AG09309 (cell line): Measurements from ENCODE around the gene IL7R.

Source experiments
- DNase-seq: peaks from one replicate; pipeline ENCODE4 v3.0.0-alpha.2; 2010; ENCODE audit warnings: low read depth
- H3K4me3 ChIP-seq: 2 replicates; pipeline ENCODE4 v1.5.1; 2011; ENCODE audit warnings: mild to moderate bottlenecking, low read depth, low read length, moderate library complexity; ENCODE audit not compliant: control insufficient read depth
- TF ChIP-seq, protein P1 (sequence below): IDR thresholded peaks from 2 replicates; pipeline ENCODE4 v1.5.1; 2011; ENCODE audit warnings: mild to moderate bottlenecking, low read depth, low read length, inconsistent platforms; ENCODE audit not compliant: insufficient read depth, control insufficient read depth; ENCODE audit errors: missing control alignments

IL7R gene

DNA sequence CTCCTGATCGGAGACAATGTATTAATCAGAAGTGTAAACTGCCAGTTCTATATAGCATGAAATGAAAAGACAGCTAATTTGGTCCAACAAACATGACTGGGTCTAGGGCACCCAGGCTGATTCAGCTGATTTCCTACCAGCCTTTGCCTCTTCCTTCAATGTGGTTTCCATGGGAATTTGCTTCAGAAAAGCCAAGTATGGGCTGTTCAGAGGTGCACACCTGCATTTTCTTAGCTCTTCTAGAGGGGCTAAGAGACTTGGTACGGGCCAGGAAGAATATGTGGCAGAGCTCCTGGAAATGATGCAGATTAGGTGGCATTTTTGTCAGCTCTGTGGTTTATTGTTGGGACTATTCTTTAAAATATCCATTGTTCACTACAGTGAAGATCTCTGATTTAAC, 22.4 kb downstream of the IL7R start:
- TF ChIP-seq, protein P1, sequence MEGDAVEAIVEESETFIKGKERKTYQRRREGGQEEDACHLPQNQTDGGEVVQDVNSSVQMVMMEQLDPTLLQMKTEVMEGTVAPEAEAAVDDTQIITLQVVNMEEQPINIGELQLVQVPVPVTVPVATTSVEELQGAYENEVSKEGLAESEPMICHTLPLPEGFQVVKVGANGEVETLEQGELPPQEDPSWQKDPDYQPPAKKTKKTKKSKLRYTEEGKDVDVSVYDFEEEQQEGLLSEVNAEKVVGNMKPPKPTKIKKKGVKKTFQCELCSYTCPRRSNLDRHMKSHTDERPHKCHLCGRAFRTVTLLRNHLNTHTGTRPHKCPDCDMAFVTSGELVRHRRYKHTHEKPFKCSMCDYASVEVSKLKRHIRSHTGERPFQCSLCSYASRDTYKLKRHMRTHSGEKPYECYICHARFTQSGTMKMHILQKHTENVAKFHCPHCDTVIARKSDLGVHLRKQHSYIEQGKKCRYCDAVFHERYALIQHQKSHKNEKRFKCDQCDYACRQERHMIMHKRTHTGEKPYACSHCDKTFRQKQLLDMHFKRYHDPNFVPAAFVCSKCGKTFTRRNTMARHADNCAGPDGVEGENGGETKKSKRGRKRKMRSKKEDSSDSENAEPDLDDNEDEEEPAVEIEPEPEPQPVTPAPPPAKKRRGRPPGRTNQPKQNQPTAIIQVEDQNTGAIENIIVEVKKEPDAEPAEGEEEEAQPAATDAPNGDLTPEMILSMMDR: no peak
- DNase-seq: no peak
- no peak overlapping the region for H3K4me3 ChIP-seq

DNA sequence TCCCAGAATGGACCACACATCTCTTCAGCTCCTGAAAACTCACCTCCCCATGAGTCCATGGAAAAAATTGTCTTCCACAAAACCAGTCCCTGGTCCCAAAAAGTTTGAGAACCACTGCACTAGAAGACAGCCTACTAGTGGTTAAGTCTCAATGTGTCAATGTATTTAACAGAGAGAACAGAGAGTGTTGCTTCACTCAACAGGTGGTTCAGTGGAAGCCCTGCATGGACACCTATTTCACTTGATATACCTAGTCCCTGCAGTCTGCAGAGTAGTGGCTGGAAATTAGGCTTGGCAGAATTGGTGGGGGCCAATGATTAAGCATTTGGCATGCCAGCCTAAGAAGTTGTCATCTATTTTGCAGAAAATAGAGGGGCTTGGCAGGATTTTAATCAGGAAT, 23.0 kb downstream of the IL7R start:
- no peak for DNase-seq
- H3K4me3 ChIP-seq: no peak overlapping the region
- TF ChIP-seq, protein P1: no peak

DNA sequence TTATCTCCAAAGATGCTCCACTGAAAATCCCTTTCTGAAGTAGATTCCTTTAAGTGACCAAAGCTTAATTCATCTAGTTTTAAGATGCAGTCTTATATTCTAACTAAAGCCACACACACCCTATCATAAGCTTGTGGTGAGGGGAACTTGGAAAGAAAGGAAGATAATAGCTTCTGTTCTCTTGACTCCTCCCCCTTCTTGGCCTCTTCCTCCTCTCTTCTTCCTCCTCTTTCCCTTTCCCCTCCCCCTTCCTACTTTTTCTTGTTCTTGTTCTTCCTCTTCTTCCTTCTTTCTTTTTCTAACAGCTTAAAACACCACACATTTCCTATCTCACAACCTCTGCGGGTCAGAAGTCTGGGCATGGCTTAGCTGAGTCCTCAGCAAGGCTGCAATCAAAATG, 23.5 kb downstream of the IL7R start:
- no peak for DNase-seq
- TF ChIP-seq, protein P1: no peak
- no peak overlapping the region for H3K4me3 ChIP-seq

DNA sequence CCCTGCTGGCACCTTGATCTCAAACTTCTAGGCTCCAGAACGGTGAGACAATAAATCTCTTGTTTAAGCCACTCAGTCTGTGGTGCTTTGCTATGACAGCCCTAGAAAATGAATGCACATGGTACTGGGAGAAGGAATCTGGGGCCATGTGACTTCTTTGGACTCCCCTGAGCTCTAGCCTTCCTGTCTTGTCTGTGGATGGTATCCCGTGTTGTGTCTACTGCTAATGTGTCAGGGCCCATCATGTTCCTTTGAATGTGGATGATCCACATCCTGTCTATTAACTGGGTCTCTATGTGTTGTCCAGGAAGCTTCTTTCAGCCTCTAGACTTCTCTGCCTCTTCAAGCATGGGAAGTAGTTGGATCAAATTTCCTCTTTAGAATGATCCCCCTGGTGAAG, 25.1 kb downstream of the IL7R start:
- H3K4me3 ChIP-seq: no peak overlapping the region
- no peak for DNase-seq
- TF ChIP-seq, protein P1: no peak

DNA sequence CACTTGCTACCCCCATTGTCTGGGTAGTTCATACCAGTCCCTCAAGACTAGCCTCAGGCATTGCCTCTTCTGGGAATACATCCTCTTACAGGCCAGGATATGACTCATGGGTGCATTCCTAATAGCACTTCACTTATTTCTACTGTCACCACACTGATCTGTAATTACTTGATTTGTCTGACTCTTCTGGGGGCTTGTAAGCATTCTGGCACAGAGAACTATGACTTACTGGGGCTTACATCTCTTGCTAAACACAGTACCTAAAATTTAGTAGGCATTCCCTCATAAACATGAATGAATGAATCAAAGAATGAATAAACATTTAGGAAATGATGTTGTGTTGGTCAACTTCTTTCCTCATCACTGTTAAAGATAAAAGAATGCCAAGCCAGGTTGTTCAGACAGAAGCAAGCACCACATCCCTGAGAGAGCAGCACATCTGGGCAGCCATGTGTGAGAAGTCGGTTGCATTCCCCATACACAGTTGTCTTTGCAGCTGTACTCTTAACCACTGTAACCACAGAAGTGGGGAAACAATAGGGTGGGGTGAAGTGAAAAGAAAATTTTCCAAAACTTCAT, 27.6 kb downstream of the IL7R start:
- H3K4me3 ChIP-seq: no peak overlapping the region
- peak; percentile 87 for DNase-seq
- TF ChIP-seq, protein P1: no peak

DNA sequence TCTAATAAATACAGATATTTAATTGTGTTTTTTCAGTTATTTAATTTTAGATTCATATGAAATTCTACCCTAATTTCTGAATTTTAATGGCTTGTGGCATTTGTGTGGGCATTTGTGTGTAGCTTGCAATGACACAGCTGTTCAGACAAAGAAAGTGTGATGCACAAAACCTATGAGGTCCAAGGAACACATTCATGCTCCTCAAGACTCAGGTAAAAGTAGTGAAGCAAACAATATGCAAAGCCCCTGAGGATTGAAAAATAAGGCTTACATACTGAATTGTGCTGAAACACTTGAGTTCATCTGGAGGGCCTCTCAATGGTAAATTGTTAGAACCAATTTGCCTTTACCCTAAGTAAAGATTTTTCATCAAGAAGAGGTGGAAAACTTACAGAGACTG, 28.1 kb downstream of the IL7R start:
- no peak overlapping the region for H3K4me3 ChIP-seq
- no peak for DNase-seq
- TF ChIP-seq, protein P1: no peak

DNA sequence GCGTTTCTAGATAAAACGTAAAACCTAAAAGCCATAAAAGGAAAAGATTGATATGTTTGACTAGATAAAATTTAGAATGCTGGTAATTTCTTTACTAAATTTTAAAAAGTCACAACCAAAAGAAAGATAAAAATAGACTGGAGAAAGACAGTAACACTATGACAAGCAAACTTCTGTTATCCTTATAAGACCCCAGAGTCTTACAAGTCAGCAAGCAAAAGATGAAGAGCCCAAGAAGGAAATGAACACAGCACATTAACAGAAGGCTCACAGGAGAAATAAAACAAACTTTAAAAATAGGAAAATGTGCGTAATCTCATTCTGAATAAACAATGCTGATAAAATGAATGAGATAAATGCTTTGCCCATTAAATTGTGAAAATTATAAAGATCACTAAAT, 29.7 kb downstream of the IL7R start:
- TF ChIP-seq, protein P1: no peak
- DNase-seq: no peak
- H3K4me3 ChIP-seq: no peak overlapping the region
